NB4 (cell line): ENCODE measurements around the gene EXTL2.

ENCODE experiments used
- MAX ChIP-seq: IDR thresholded peaks from 2 replicates; pipeline ENCODE4 v1.6.1; 2011; ENCODE audit warnings: low read depth, low read length
- TF ChIP-seq, protein P1 (sequence below): IDR thresholded peaks from one replicate; pipeline ENCODE4 v1.5.1; 2012; ENCODE audit warnings: low read depth, low read length

- TF ChIP-seq, protein P1, sequence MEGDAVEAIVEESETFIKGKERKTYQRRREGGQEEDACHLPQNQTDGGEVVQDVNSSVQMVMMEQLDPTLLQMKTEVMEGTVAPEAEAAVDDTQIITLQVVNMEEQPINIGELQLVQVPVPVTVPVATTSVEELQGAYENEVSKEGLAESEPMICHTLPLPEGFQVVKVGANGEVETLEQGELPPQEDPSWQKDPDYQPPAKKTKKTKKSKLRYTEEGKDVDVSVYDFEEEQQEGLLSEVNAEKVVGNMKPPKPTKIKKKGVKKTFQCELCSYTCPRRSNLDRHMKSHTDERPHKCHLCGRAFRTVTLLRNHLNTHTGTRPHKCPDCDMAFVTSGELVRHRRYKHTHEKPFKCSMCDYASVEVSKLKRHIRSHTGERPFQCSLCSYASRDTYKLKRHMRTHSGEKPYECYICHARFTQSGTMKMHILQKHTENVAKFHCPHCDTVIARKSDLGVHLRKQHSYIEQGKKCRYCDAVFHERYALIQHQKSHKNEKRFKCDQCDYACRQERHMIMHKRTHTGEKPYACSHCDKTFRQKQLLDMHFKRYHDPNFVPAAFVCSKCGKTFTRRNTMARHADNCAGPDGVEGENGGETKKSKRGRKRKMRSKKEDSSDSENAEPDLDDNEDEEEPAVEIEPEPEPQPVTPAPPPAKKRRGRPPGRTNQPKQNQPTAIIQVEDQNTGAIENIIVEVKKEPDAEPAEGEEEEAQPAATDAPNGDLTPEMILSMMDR: no peak
- TF ChIP-seq MAX: no peak
Measured at GRCh38 chr1:100907887-100908286, 13.2 kb upstream of the EXTL2 start.
